GM12878 (cell line): Measurements from ENCODE around the gene RPRD2. TPM values are rescaled to one million over a fixed set of nuclear protein-coding genes. Genes with fewer than 3 reads are reported as not detected.

Experiments used
- ATAC-seq: fragments of 200-7000 bp; cut with Tn5 transposase; 3 replicates; pipeline ENCODE4 v1.9.1; 2020; ENCODE audit warnings: mild to moderate bottlenecking, moderate library complexity
- BruUV-seq: library from RNA; stranded (reverse); fragments of 400-500 nt; replicated peaks from 2 replicates; lab custom pipeline; 2021; lab: Mats Ljungman, UMichigan
- CTCF ChIA-PET: fragments of 300-600 bp; sonication (Branson Sonifier 250); formaldehyde crosslinking; extraction: SDS; loops from one replicate; lab custom pipeline; 2021; ENCODE audit warnings: inconsistent platforms; lab: Yijun Ruan, JAX
- POLR2A ChIA-PET: fragments of 350-600 bp; formaldehyde crosslinking; extraction: SDS; loops from one replicate; lab custom pipeline; 2021; ENCODE audit warnings: inconsistent platforms; lab: Charles Lee
- RAD21 ChIA-PET: fragments of 300-600 bp; sonication (Branson Sonifier 250); formaldehyde crosslinking; loops from one replicate; lab custom pipeline; 2023; ENCODE audit warnings: antibody characterized with exemption; ENCODE audit not compliant: unreplicated experiment; lab: Charles Lee
- SMC1A ChIA-PET: fragments of 300-600 bp; sonication (Branson Sonifier 250); formaldehyde crosslinking; loops from one replicate; lab custom pipeline; 2023; ENCODE audit not compliant: unreplicated experiment, uncharacterized antibody; lab: Charles Lee
- DNase-seq: peaks from one replicate; pipeline ENCODE4 v3.0.0-alpha.2; 2011; ENCODE audit warnings: low read depth, low spot score
- FAIRE-seq: peaks from 3 replicates; lab custom pipeline; 2011; peaks lifted over from hg19 to GRCh38; lab: Jason Lieb, UNC
- H2AFZ ChIP-seq: 2 replicates; pipeline ENCODE4 v1.6.0; 2011; ENCODE audit warnings: low read depth, low read length, control low read depth; ENCODE audit not compliant: control insufficient read depth
- H3K27ac ChIP-seq: 2 replicates; pipeline ENCODE4 v1.5.1; 2011; ENCODE audit warnings: control low read depth; ENCODE audit not compliant: control insufficient read depth, insufficient read depth
- H3K27me3 ChIP-seq, 2 experiments: replicated peaks in 1 of 2; 2 replicates each; pipeline versions ENCODE4 v1.6.0 to v1.6.1; 2011; ENCODE audit warnings: low read length in 1 of 2; ENCODE audit not compliant: control insufficient read depth in 2 of 2, insufficient read depth in 2 of 2
- H3K36me3 ChIP-seq, 2 experiments: 2 replicates each; pipeline ENCODE4 v1.5.1; 2011; ENCODE audit warnings: low read length in 1 of 2; ENCODE audit not compliant: control insufficient read depth in 2 of 2, insufficient read depth in 2 of 2
- H3K4me1 ChIP-seq: 2 replicates; pipeline ENCODE4 v1.6.1; 2011; ENCODE audit warnings: mild to moderate bottlenecking, low read length, moderate library complexity, mixed read lengths; ENCODE audit not compliant: control insufficient read depth, insufficient read depth
- H3K4me2 ChIP-seq: 2 replicates; pipeline ENCODE4 v1.6.0; 2011; ENCODE audit warnings: control low read depth; ENCODE audit not compliant: control insufficient read depth, insufficient read depth
- H3K4me3 ChIP-seq: fragments of 200-600 bp; sonication (generic); 2 replicates; pipeline ENCODE4 v1.5.1; 2016
- H3K79me2 ChIP-seq: 2 replicates; pipeline ENCODE4 v1.6.0; 2011; ENCODE audit warnings: low read length; ENCODE audit not compliant: control insufficient read depth, insufficient read depth
- H3K9ac ChIP-seq: 2 replicates; pipeline ENCODE4 v1.8.0; 2011; ENCODE audit warnings: low read length, control low read depth, mixed read lengths; ENCODE audit not compliant: control insufficient read depth, insufficient read depth
- H3K9me3 ChIP-seq: replicated peaks from 3 replicates; pipeline ENCODE4 v1.5.1; 2011; ENCODE audit warnings: mild to moderate bottlenecking, low read length; ENCODE audit not compliant: control insufficient read depth, insufficient read depth
- H4K20me1 ChIP-seq: 2 replicates; pipeline ENCODE4 v1.6.0; 2011; ENCODE audit not compliant: control insufficient read depth, insufficient read depth
- NRF1 ChIP-seq: conservative IDR thresholded peaks from 2 replicates; pipeline ENCODE4 v1.6.1; 2011; ENCODE audit warnings: mild to moderate bottlenecking, low read depth, low read length, improper control_type of control experiment
- PAX8 ChIP-seq: fragments of 450-650 bp; IDR thresholded peaks from 2 replicates; pipeline ENCODE4 v1.6.1; 2017; ENCODE audit warnings: mild to moderate bottlenecking, moderate library complexity
- PKNOX1 ChIP-seq: fragments of 450-650 bp; IDR thresholded peaks from 2 replicates; pipeline ENCODE4 v1.6.1; 2016; ENCODE audit warnings: mild to moderate bottlenecking
- POLR2A ChIP-seq: IDR thresholded peaks from 2 replicates; pipeline ENCODE4 v1.6.1; 2011; ENCODE audit warnings: low read depth, mild to moderate bottlenecking, low read length
- POLR2AphosphoS5 ChIP-seq: IDR thresholded peaks from 2 replicates; pipeline ENCODE4 v1.6.1; 2011; ENCODE audit warnings: mild to moderate bottlenecking, low read length, inconsistent platforms
- RAD21 ChIP-seq: IDR thresholded peaks from 2 replicates; pipeline ENCODE4 v1.6.1; 2011; ENCODE audit warnings: mild to moderate bottlenecking, low read depth, low read length, moderate library complexity; ENCODE audit not compliant: insufficient read depth
- WGBS: methylation state at CpG from one replicate; pipeline ENCODE4 v1.1.6; 2016; ENCODE audit warnings: low lambda C conversion rate; ENCODE audit not compliant: insufficient replicate concordance, insufficient coverage; ENCODE audit errors: missing lambda C conversion rate; 5-methylcytosine and 5-hydroxymethylcytosine counted together
- in situ Hi-C: fragments of 300-500 bp; cut with MboI; formaldehyde crosslinking; loops from 9 replicates; pipeline ENCODE4 v1.14.3; 2018; ENCODE audit warnings: mixed read lengths
- intact Hi-C: fragments of 100-400 bp; cut with micrococcal nuclease; formaldehyde crosslinking; loops from one replicate; pipeline ENCODE4 v1.14.2; 2022; ENCODE audit not compliant: unreplicated experiment
- polyA plus RNA-seq, 11 experiments: library from polyadenylated mRNA; depleted of rRNA in 4 of 11; unstranded in 6 of 11; stranded (reverse) in 5 of 11; fragments of >200 nt; fragmentation: Nextera tagmentation in 4 of 11; fragmentation: Illumina TruSeq in 1 of 11; extraction: Ambion mirVana in 4 of 11; extraction: Trizol in 1 of 11; gene quantifications; 1 replicate in 1 of 11; 2 replicates in 10 of 11; pipeline versions ENCODE4 v1.2.1 to v1.2.3, GENCODE V29; 2011 to 2016; ENCODE audit warnings: inconsistent platforms in 2 of 11, missing spikeins in 2 of 11, low read depth in 1 of 11
- total RNA-seq, 4 experiments: library from RNA; depleted of rRNA in 3 of 4; stranded (reverse); fragments of >200 nt in 3 of 4; fragmentation: Illumina TruSeq in 1 of 4; extraction: Trizol in 1 of 4; gene quantifications; 2 replicates each; pipeline versions ENCODE4 v1.2.1 to v1.2.3, GENCODE V29; 2013 to 2021

RPRD2 gene
- total and polyA plus RNA-seq, 10 of the 15 experiments (the other 5 are each of a cell fraction or from before 2014, with no cell fraction given): 1.9 to 24.8 (median 13.3) TPM

DNA sequence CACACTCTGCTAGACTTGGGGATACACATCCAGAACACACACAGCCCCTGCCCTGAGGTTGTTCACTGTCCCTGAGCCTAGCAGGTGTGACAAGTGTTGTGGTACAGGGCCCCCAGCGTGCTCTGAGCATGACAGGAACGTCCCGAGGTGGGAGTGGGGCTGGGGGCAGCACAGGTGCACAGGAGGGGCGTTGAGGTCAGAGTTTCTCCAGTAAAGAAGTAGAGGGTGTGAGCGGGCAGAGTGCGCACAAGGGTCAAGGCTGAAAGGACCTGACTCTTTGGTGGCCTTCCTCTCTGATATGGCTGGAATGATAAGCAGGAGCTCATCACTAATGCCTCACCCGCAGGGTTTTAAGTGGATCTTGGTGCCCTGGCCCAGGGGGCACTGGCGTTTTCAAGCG is 150.3 kb downstream of the RPRD2 start:
- H3K9ac ChIP-seq: no peak overlapping the region
- intact Hi-C loops: no loop called here

More for the DNA sequence above, 150.3 kb downstream of the RPRD2 start:
- POLR2A ChIA-PET: interaction anchor here (0.7 to 0.9 kb wide), 2 partner anchors 18 to 24 kb away, joined by 3 read pairs; no protein-coding TSS in a partner anchor
- CTCF ChIA-PET: interaction anchor here (1.9 kb wide), 1 partner anchor 18 kb away, joined by 7 read pairs; no protein-coding TSS in a partner anchor
- ATAC-seq (no peak), FAIRE-seq (no peak), DNase-seq (no peak)
- no peaks in the 10 kb centered on the region for H3K9me3 ChIP-seq
- in situ Hi-C loops: no loop called here
- H3K4me3 ChIP-seq: no peak overlapping the region
- peaks cover 19% of the 10 kb centered on the region for H3K4me1 ChIP-seq
- no TSS peak for BruUV-seq
- TF ChIP-seq NRF1 (no peak), POLR2A (no peak), RAD21 (no peak), POLR2AphosphoS5 (no peak), PKNOX1 (no peak), PAX8 (no peak)
- H2AFZ ChIP-seq: no peak overlapping the region
- no peaks in the 10 kb centered on the region; a peak in 1 of 4 replicates for H3K36me3 ChIP-seq
- RAD21 ChIA-PET: interaction anchor here (1.3 kb wide), 1 partner anchor 65 kb away, joined by 4 read pairs; the partner anchor contains the start of gene MCL1
- H3K79me2 ChIP-seq: no peaks in the 10 kb centered on the region
- SMC1A ChIA-PET: interaction anchor here (4.1 kb wide), 1 partner anchor 17 kb away, joined by 26 read pairs; no protein-coding TSS in a partner anchor
- no peaks in the 10 kb centered on the region for H3K27me3 ChIP-seq
- 58% methylated on average over 9 of the region's 9 CpGs for WGBS
- no peak overlapping the region for H3K4me2 ChIP-seq
- no peak overlapping the region for H3K27ac ChIP-seq
- no peaks in the 10 kb centered on the region for H4K20me1 ChIP-seq
